ENCODE results near the gene KCNQ1OT1. TPM values are rescaled to one million over a fixed set of nuclear protein-coding genes. Genes with fewer than 3 reads are reported as not detected.

KCNQ1OT1 gene
- polyA plus RNA-seq (2013) = 0.46 TPM

GRCh38 chr11:2699531-2700414, at the start of gene KCNQ1OT1:
KCNQ1OT1 (minus strand) TSS chr11:2699994.
- DNase-seq = peak; percentile 90 to 96 (median 95)
- H3K4me1 ChIP-seq (ENCODE audit: control extremely low read depth in 1 of 4, control insufficient read depth in 4 of 4, insufficient read depth in 4 of 4, low read length in 3 of 4) = peaks cover 4 to 40% (median 25%) of the 10 kb centered on the region in 4 experiments
- POLR2A ChIA-PET = interaction anchor here (1.0 to 1.2 kb wide), 4 partner anchors 38 to 188 kb away, joined by 3 to 5 read pairs (median 4); partner anchors contain the start of gene CDKN1C
- H3K27ac ChIP-seq (ENCODE audit: insufficient read depth in 1 of 2, low read depth in 1 of 2, low read length in 2 of 2, poor library complexity in 1 of 2, severe bottlenecking in 2 of 2) = peak within 1 kb of the TSS in 1 of 2 experiments; percentile 74
- no peaks in the 10 kb centered on the region for H3K27me3 ChIP-seq (replicated peaks in 2 of 5; ENCODE audit: control insufficient read depth in 4 of 5, insufficient read depth in 5 of 5, low read length in 4 of 5)
- H3K36me3 ChIP-seq (ENCODE audit: control insufficient read depth in 4 of 4, insufficient read depth in 4 of 4, low read length in 3 of 4) = no peaks in the 10 kb centered on the region
- peak within 1 kb of the TSS; percentile 53 to 85 (median 69) for H3K4me3 ChIP-seq (ENCODE audit: control insufficient read depth in 1 of 7, extremely low read depth in 1 of 7, insufficient read depth in 4 of 7, low read depth in 2 of 7, low read length in 6 of 7)
- 57% methylated on average over 81 of the region's 98 CpGs for WGBS (ENCODE audit: insufficient coverage)
- CTCF ChIA-PET = no interaction called here
- H3K9me3 ChIP-seq (ENCODE audit: control extremely low read depth in 1 of 5, control insufficient read depth in 4 of 5, insufficient read depth in 2 of 5, low read depth in 1 of 5, low read length in 4 of 5) = peaks cover 0 to 6% (median 0%) of the 10 kb centered on the region in 5 experiments

- no peaks in the 10 kb centered on the region for H3K9me3 ChIP-seq (ENCODE audit: control extremely low read depth in 1 of 5, control insufficient read depth in 4 of 5, insufficient read depth in 2 of 5, low read depth in 1 of 5, low read length in 4 of 5)
- no peak overlapping the region for H3K4me3 ChIP-seq (ENCODE audit: control insufficient read depth in 1 of 7, extremely low read depth in 1 of 7, insufficient read depth in 4 of 7, low read depth in 2 of 7, low read length in 6 of 7)
- 94% methylated on average over 7 of the region's 17 CpGs for WGBS (ENCODE audit: insufficient coverage)
- ChIA-PET CTCF (interaction anchor here (1.5 kb wide), 1 partner anchor 29 kb away, joined by 3 read pairs; no protein-coding TSS in a partner anchor), POLR2A (no interaction called here)
- no peak overlapping the region for H3K27ac ChIP-seq (ENCODE audit: insufficient read depth in 1 of 2, low read depth in 1 of 2, low read length in 2 of 2, poor library complexity in 1 of 2, severe bottlenecking in 2 of 2)
- H3K4me1 ChIP-seq (ENCODE audit: control extremely low read depth in 1 of 4, control insufficient read depth in 4 of 4, insufficient read depth in 4 of 4, low read length in 3 of 4) = no peaks in the 10 kb centered on the region
- H3K27me3 ChIP-seq (replicated peaks in 2 of 5; ENCODE audit: control insufficient read depth in 4 of 5, insufficient read depth in 5 of 5, low read length in 4 of 5) = no peaks in the 10 kb centered on the region
- DNase-seq = no peak
- H3K36me3 ChIP-seq (ENCODE audit: control insufficient read depth in 4 of 4, insufficient read depth in 4 of 4, low read length in 3 of 4) = no peaks in the 10 kb centered on the region
These were observed 49.2 kb upstream of the KCNQ1OT1 start for GRCh38 chr11:2748814-2749554.

GRCh38 chr11:2748061-2748813, 48.4 kb upstream of the KCNQ1OT1 start:
- Histone ChIP-seq H3K4me3 (ENCODE audit: control insufficient read depth in 1 of 7, extremely low read depth in 1 of 7, insufficient read depth in 4 of 7, low read depth in 2 of 7, low read length in 6 of 7) (no peak overlapping the region), H3K4me1 (ENCODE audit: control extremely low read depth in 1 of 4, control insufficient read depth in 4 of 4, insufficient read depth in 4 of 4, low read length in 3 of 4) (no peaks in the 10 kb centered on the region), H3K36me3 (ENCODE audit: control insufficient read depth in 4 of 4, insufficient read depth in 4 of 4, low read length in 3 of 4) (no peaks in the 10 kb centered on the region), H3K27me3 (replicated peaks in 2 of 5; ENCODE audit: control insufficient read depth in 4 of 5, insufficient read depth in 5 of 5, low read length in 4 of 5) (no peaks in the 10 kb centered on the region), H3K9me3 (ENCODE audit: control extremely low read depth in 1 of 5, control insufficient read depth in 4 of 5, insufficient read depth in 2 of 5, low read depth in 1 of 5, low read length in 4 of 5) (no peaks in the 10 kb centered on the region), H3K27ac (ENCODE audit: insufficient read depth in 1 of 2, low read depth in 1 of 2, low read length in 2 of 2, poor library complexity in 1 of 2, severe bottlenecking in 2 of 2) (no peak overlapping the region)
- DNase-seq = no peak
- ChIA-PET POLR2A (no interaction called here), CTCF (interaction anchor here (0.6 kb wide), 1 partner anchor 141 kb away, joined by 3 read pairs; no protein-coding TSS in a partner anchor)
- 97% methylated on average over 8 of the region's 11 CpGs for WGBS (ENCODE audit: insufficient coverage)

GRCh38 chr11:2747248-2748027, 47.6 kb upstream of the KCNQ1OT1 start:
- WGBS (ENCODE audit: insufficient coverage) = 98% methylated on average over 11 of the region's 16 CpGs
- no peak overlapping the region for H3K27ac ChIP-seq (ENCODE audit: insufficient read depth in 1 of 2, low read depth in 1 of 2, low read length in 2 of 2, poor library complexity in 1 of 2, severe bottlenecking in 2 of 2)
- ChIA-PET CTCF (no interaction called here), POLR2A (no interaction called here)
- no peak for DNase-seq
- H3K9me3 ChIP-seq (ENCODE audit: control extremely low read depth in 1 of 5, control insufficient read depth in 4 of 5, insufficient read depth in 2 of 5, low read depth in 1 of 5, low read length in 4 of 5) = no peaks in the 10 kb centered on the region
- peaks cover 0 to 4% (median under 1%) of the 10 kb centered on the region in 4 experiments for H3K4me1 ChIP-seq (ENCODE audit: control extremely low read depth in 1 of 4, control insufficient read depth in 4 of 4, insufficient read depth in 4 of 4, low read length in 3 of 4)
- no peaks in the 10 kb centered on the region for H3K27me3 ChIP-seq (replicated peaks in 2 of 5; ENCODE audit: control insufficient read depth in 4 of 5, insufficient read depth in 5 of 5, low read length in 4 of 5)
- H3K4me3 ChIP-seq (ENCODE audit: control insufficient read depth in 1 of 7, extremely low read depth in 1 of 7, insufficient read depth in 4 of 7, low read depth in 2 of 7, low read length in 6 of 7) = no peak overlapping the region
- no peaks in the 10 kb centered on the region for H3K36me3 ChIP-seq (ENCODE audit: control insufficient read depth in 4 of 4, insufficient read depth in 4 of 4, low read length in 3 of 4)

- H3K4me3 ChIP-seq (ENCODE audit: control insufficient read depth in 1 of 7, extremely low read depth in 1 of 7, insufficient read depth in 4 of 7, low read depth in 2 of 7, low read length in 6 of 7) = no peak overlapping the region
- H3K9me3 ChIP-seq (ENCODE audit: control extremely low read depth in 1 of 5, control insufficient read depth in 4 of 5, insufficient read depth in 2 of 5, low read depth in 1 of 5, low read length in 4 of 5) = no peaks in the 10 kb centered on the region
- H3K36me3 ChIP-seq (ENCODE audit: control insufficient read depth in 4 of 4, insufficient read depth in 4 of 4, low read length in 3 of 4) = no peaks in the 10 kb centered on the region
- peaks cover 0 to 12% (median 9%) of the 10 kb centered on the region in 4 experiments for H3K4me1 ChIP-seq (ENCODE audit: control extremely low read depth in 1 of 4, control insufficient read depth in 4 of 4, insufficient read depth in 4 of 4, low read length in 3 of 4)
- CTCF ChIA-PET = no interaction called here
- no peak for DNase-seq
- POLR2A ChIA-PET = no interaction called here
- WGBS (ENCODE audit: insufficient coverage) = 97% methylated on average over 18 of the region's 24 CpGs
- no peaks in the 10 kb centered on the region for H3K27me3 ChIP-seq (replicated peaks in 2 of 5; ENCODE audit: control insufficient read depth in 4 of 5, insufficient read depth in 5 of 5, low read length in 4 of 5)
- no peak overlapping the region for H3K27ac ChIP-seq (ENCODE audit: insufficient read depth in 1 of 2, low read depth in 1 of 2, low read length in 2 of 2, poor library complexity in 1 of 2, severe bottlenecking in 2 of 2)
These were observed 46.8 kb upstream of the KCNQ1OT1 start for GRCh38 chr11:2746401-2747247.

GRCh38 chr11:2745511-2745910, 45.7 kb upstream of the KCNQ1OT1 start:
- no peaks in the 10 kb centered on the region for H3K36me3 ChIP-seq (ENCODE audit: control insufficient read depth in 4 of 4, insufficient read depth in 4 of 4, low read length in 3 of 4)
- ChIA-PET POLR2A (no interaction called here), CTCF (no interaction called here)
- 98% methylated on average over 10 of the region's 14 CpGs for WGBS (ENCODE audit: insufficient coverage)
- no peaks in the 10 kb centered on the region for H3K9me3 ChIP-seq (ENCODE audit: control extremely low read depth in 1 of 5, control insufficient read depth in 4 of 5, insufficient read depth in 2 of 5, low read depth in 1 of 5, low read length in 4 of 5)
- H3K27me3 ChIP-seq (replicated peaks in 2 of 5; ENCODE audit: control insufficient read depth in 4 of 5, insufficient read depth in 5 of 5, low read length in 4 of 5) = no peaks in the 10 kb centered on the region
- H3K4me1 ChIP-seq (ENCODE audit: control extremely low read depth in 1 of 4, control insufficient read depth in 4 of 4, insufficient read depth in 4 of 4, low read length in 3 of 4) = peaks cover 0 to 23% (median 19%) of the 10 kb centered on the region in 4 experiments
- no peak overlapping the region for H3K27ac ChIP-seq (ENCODE audit: insufficient read depth in 1 of 2, low read depth in 1 of 2, low read length in 2 of 2, poor library complexity in 1 of 2, severe bottlenecking in 2 of 2)
- H3K4me3 ChIP-seq (ENCODE audit: control insufficient read depth in 1 of 7, extremely low read depth in 1 of 7, insufficient read depth in 4 of 7, low read depth in 2 of 7, low read length in 6 of 7) = no peak overlapping the region
- no peak for DNase-seq
